Adrenal gland (tissue), 12 donors: Measurements from ENCODE around the gene IL10RB. TPM values are rescaled to one million over a fixed set of nuclear protein-coding genes. Genes with fewer than 3 reads are reported as not detected.

Experiments
- DNase-seq, 7 donors: peaks; one replicate each; pipeline ENCODE4 v3.0.0-alpha.2; 2019 to 2020
- H3K27ac ChIP-seq, 5 donors: fragments of 200-600 bp; sonication (generic) in 4 of 5; 1 replicate in 3 of 5; 2 replicates in 2 of 5; pipeline versions ENCODE4 v1.5.1 to v1.8.0; 2016 to 2020; ENCODE audit warnings: mild to moderate bottlenecking in 1 of 5
- H3K27me3 ChIP-seq: fragments of 200-600 bp; 2 replicates; pipeline ENCODE4 v1.8.0; 2021
- H3K36me3 ChIP-seq, 2 donors: fragments of 200-600 bp; replicated peaks in 1 of 2; 1 replicate in 1 of 2; 2 replicates in 1 of 2; pipeline versions ENCODE4 v1.5.1 to v1.8.0; 2018 to 2022
- H3K4me1 ChIP-seq, 2 donors: fragments of 200-600 bp; replicated peaks in 1 of 2; 1 replicate in 1 of 2; 2 replicates in 1 of 2; pipeline versions ENCODE4 v1.5.1 to v1.8.0; 2018 to 2021
- H3K4me3 ChIP-seq, 4 donors: fragments of 200-600 bp; sonication (generic) in 3 of 4; one replicate each; pipeline ENCODE4 v1.5.1; 2016 to 2018
- H3K9me3 ChIP-seq, 3 donors: fragments of 200-600 bp; sonication (generic) in 1 of 3; replicated peaks in 1 of 3; 1 replicate in 2 of 3; 2 replicates in 1 of 3; pipeline versions ENCODE4 v1.5.1 to v1.8.0; 2016 to 2021
- POLR2A ChIP-seq, 2 donors: fragments of 450-650 bp; IDR thresholded peaks; one replicate each; pipeline ENCODE4 v1.6.1; 2017; ENCODE audit warnings: antibody characterized with exemption in 2 of 2, mild to moderate bottlenecking in 2 of 2, moderate library complexity in 1 of 2
- WGBS, 4 donors: extraction: QIAGEN DNeasy Blood & Tissue Kit in 2 of 4; methylation state at CpG; one replicate each; pipeline versions ENCODE4 v1.1.5 to v1.1.7; 2013 to 2017; 5-methylcytosine and 5-hydroxymethylcytosine counted together
- intact Hi-C, 2 donors: fragments of 100-400 bp; cut with DNase I; formaldehyde crosslinking; loops; one replicate each; pipeline versions ENCODE4 v1.14.1 to v1.15.0; 2022 to 2023
- polyA plus RNA-seq, 3 donors: library from polyadenylated mRNA; stranded (reverse); fragments of 200-250 nt in 2 of 3; fragments of 350-450 nt in 1 of 3; fragmentation: Illumina TruSeq in 1 of 3; extraction: RNeasy Lipid Tissue Mini Kit (QIAGEN cat#74804) in 1 of 3; gene quantifications; one replicate each; pipeline ENCODE4 v1.2.3, GENCODE V29; 2013 to 2014
- total RNA-seq, 9 donors: library from RNA; depleted of rRNA in 4 of 9; stranded (reverse); fragments of >200 nt in 4 of 9; fragments of 120-200 nt in 1 of 9; fragmentation: NEBNext Ultra II Directional in 1 of 9; extraction: Animal tissue kit (Norgen Biotek cat#: 25700) in 1 of 9; gene quantifications; one replicate each; pipeline versions ENCODE4 v1.1.0 to v1.2.4, GENCODE V29; 2013 to 2023
- TF ChIP-seq, protein P1 (sequence below), 6 experiments: fragments of 450-650 bp in 4 of 6; fragments of 200-600 bp in 2 of 6; sonication (generic) in 1 of 6; IDR thresholded peaks; 1 replicate in 5 of 6; 2 replicates in 1 of 6; pipeline versions ENCODE4 v1.5.1 to v1.8.0; 2016 to 2021; ENCODE audit warnings: antibody characterized with exemption in 6 of 6, mild to moderate bottlenecking in 2 of 6, moderate library complexity in 1 of 6
- donor health status: healthy with polysubstance abuse.
- donor health status: Bipolar disorder and iron deficiency.
- donor health status: DM: yes; HTN: yes; CAD: no.
- donor health status: DM: no; HTN: no; CAD: no.
- donor health status: DM: no; HTN: no; CAD: no.
- donor health status: DM: yes; HTN: yes; CAD: no.

Gene IL10RB
- total and polyA plus RNA-seq, 12 donors, result 14.7 to 55.0 (median 26.9) TPM

DNA sequence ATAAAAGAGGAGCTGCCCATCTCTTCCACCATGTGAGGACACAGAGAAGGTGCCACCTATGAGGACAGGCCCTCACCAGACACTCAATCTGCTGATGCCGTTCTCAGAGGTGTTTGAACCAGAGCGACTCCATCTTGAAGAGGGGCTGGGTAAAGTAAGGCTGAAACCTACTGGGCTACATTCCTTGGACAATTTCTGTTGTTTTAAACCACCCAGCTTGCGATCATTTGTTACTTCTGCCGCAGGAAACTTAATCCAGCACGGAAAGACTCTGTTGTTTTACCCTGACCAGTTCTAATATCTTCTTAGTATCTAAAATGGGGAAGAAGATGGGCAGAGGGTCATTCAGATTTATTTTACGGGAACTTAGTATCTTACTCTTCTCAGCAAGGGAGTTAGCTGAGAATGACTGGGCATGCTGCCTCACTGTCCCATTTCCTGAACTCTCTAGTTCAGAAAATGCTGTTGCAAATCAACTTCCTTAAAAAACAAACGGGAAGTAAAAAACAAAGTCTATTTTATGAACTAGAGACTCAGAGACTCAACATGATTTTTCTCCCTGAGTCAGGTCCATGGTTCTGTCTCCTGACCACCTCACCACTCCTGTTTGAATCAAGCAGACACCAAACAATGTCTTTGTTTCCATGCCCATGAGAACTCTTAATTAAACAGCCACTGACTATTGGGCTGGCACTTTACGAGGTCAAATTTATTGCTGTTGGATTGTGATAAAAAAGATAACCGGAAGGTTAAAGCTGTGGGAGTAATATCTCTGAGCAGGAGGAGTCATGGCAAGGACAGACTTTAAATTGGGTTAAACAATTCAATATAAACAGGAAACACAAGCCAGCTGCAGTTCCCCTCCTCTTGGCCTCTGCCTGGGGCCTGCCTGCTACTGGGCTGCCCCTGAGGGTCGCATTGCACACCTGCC is 34.8 kb downstream of the IL10RB start:
- peaks cover 14 to 39% of the 10 kb centered on the region in 2 donors for H3K4me1 ChIP-seq
- WGBS, 4 donors, result 27 to 39% (median 37%) methylated on average over 10 of the region's 10 CpGs
- peaks cover 0 to 6% of the 10 kb centered on the region in 2 donors for H3K36me3 ChIP-seq

DNA sequence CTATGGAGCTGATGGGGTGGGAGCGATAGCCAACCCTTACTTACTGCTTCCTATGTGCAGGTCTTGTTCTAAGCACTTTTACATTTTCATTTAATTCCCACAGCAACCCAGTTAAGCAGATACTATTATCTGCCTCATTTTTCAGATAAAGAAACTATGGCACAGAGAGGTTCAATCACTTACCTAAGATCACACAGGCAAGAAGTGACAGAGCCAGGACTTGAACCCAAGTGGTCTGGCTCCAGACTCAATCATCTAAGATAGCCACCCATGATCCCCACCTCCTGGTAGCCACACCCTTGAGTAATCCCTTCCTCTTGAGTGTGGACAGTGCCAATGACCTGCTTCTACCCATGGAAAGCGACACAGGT is 35.5 kb downstream of the IL10RB start:
- Histone ChIP-seq H3K27me3 (no peaks in the 10 kb centered on the region), H3K27ac (peak overlapping the region; percentile 4 to 80 (median 54)), H3K9me3 (no peaks in the 10 kb centered on the region), H3K4me1 (peaks cover 14 to 39% of the 10 kb centered on the region in 2 donors), H3K36me3 (no peaks in the 10 kb centered on the region), H3K4me3 (no peak overlapping the region)
- WGBS, 4 donors, result 66 to 82% (median 75%) methylated on average over 2 of the region's 2 CpGs
- intact Hi-C loops, result no loop called here
- DNase-seq, result no peak
- TF ChIP-seq, protein P1, sequence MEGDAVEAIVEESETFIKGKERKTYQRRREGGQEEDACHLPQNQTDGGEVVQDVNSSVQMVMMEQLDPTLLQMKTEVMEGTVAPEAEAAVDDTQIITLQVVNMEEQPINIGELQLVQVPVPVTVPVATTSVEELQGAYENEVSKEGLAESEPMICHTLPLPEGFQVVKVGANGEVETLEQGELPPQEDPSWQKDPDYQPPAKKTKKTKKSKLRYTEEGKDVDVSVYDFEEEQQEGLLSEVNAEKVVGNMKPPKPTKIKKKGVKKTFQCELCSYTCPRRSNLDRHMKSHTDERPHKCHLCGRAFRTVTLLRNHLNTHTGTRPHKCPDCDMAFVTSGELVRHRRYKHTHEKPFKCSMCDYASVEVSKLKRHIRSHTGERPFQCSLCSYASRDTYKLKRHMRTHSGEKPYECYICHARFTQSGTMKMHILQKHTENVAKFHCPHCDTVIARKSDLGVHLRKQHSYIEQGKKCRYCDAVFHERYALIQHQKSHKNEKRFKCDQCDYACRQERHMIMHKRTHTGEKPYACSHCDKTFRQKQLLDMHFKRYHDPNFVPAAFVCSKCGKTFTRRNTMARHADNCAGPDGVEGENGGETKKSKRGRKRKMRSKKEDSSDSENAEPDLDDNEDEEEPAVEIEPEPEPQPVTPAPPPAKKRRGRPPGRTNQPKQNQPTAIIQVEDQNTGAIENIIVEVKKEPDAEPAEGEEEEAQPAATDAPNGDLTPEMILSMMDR (IDR thresholded peaks at IDR 0.05), result no peak
- TF ChIP-seq POLR2A (IDR thresholded peaks at IDR 0.05), result no peak

More for the DNA sequence above, 34.8 kb downstream of the IL10RB start:
- peak in 3 of 7 donors; percentile 56 to 71 (median 65) for DNase-seq
- TF ChIP-seq, protein P1 (IDR thresholded peaks at IDR 0.05), result no peak
- no peak for TF ChIP-seq POLR2A (IDR thresholded peaks at IDR 0.05)
- Histone ChIP-seq H3K4me3 (no peak overlapping the region), H3K27ac (peak overlapping the region; percentile 11 to 80 (median 54)), H3K27me3 (no peaks in the 10 kb centered on the region), H3K9me3 (no peaks in the 10 kb centered on the region)
- intact Hi-C loops, result no loop called here

DNA sequence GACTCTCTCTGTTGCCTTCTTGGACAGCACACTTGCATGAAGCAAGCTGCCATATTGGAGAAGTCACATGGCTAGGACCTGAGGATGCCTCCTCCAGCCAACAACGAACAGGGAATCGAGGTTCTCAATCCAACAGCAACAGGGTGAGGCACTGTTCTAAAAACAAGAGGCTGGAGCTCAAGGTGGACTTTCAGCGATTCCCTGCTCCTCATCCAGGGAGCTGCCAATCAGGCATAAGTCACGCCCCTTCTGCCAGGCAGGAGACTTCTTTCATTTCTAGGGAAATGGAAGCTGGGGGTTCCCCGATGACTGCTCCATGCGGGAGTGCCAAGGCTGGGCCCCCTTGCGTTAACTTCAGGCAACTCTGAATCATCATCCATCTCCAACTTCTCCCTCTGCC is 35.9 kb downstream of the IL10RB start:
- intact Hi-C loops, result no loop called here
- 82 to 89% (median 86%) methylated on average over 3 to 7 of the region's 7 CpGs for WGBS, 4 donors
- DNase-seq, result no peak
- no peaks in the 10 kb centered on the region for H3K9me3 ChIP-seq
- no peak overlapping the region for H3K4me3 ChIP-seq
- H3K27ac ChIP-seq, result peak overlapping the region; percentile 4 to 80 (median 54)
- H3K27me3 ChIP-seq, result no peaks in the 10 kb centered on the region
- H3K4me1 ChIP-seq, result peaks cover 14 to 39% of the 10 kb centered on the region in 2 donors
- H3K36me3 ChIP-seq, result no peaks in the 10 kb centered on the region
- TF ChIP-seq, protein P1 (IDR thresholded peaks at IDR 0.05), result no peak
- no peak for TF ChIP-seq POLR2A (IDR thresholded peaks at IDR 0.05)

DNA sequence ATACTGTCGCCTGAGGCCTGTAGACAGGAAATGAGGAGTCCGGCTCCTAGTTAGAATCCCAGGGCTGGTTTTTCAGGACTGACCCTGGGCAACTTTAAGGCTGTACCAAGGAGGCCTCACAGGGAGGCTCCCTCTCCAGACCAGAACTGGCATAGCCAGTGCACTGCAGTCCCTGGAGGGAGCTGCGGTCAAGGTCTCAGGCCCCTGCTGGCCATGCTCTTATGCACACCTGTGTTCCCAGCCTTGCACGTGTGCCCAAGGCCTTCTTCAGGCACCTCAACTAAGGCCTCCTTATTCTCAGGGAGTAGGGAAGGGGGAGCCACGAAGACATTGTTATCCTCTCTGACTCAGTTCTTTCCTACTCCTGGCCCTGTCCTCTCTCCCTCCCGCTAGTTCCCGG is 36.6 kb downstream of the IL10RB start:
- no peaks in the 10 kb centered on the region for H3K27me3 ChIP-seq
- no peaks in the 10 kb centered on the region for H3K36me3 ChIP-seq
- no peaks in the 10 kb centered on the region for H3K9me3 ChIP-seq
- peaks cover 14 to 39% of the 10 kb centered on the region in 2 donors for H3K4me1 ChIP-seq
- intact Hi-C loops, result no loop called here
- 76 to 83% (median 80%) methylated on average over 5 to 7 of the region's 7 CpGs for WGBS, 4 donors
- no peak overlapping the region for H3K4me3 ChIP-seq
- no peak for DNase-seq
- no peak overlapping the region for H3K27ac ChIP-seq
- no peak for TF ChIP-seq POLR2A (IDR thresholded peaks at IDR 0.05)
- TF ChIP-seq, protein P1 (IDR thresholded peaks at IDR 0.05), result no peak
